Measurements from ENCODE around the gene PHYKPL. TPM values are rescaled to one million over a fixed set of nuclear protein-coding genes. Genes with fewer than 3 reads are reported as not detected.
"Not testable (repeated sequence)": the region's sequence is repeated elsewhere in the genome, so short reads cannot be mapped to it uniquely, and the experiment has no call there.

The PHYKPL gene
- total RNA-seq, 1 donor from 2014 or later: 55.7 TPM

DNA sequence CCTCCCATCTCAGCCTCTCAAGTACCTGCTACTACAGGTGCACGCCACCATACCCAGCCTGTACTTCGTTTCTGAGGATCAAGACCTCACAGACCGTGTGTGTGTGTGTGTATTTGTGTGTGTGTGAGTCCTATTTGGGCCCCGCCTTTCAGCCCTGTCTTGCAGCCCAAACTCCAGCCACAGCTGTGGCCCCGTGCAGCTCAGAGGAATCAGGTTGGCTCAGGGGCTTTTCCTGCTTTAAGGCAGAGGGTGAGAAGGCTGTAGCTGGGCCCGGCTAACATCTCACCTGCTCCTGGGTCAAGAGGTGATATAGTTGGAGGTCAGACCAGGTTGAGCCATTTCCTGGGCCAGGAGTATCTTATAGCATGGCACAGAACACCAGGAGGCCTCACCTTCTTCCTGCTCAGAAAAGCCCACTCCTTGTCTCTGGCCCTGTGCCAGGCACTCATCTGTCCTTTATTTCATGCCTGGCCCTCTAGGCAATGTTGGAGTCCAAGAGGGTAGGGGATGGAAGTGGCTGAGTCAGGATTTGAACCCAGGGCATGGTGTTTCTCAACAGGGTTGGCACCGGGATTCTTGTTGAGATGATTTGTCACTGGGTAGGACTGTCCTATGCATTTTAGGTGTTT is 1.6 kb upstream of the PHYKPL start:
- DNase-seq (ENCODE audit: low read depth, low spot score): no peak
- peak overlapping the region; percentile 90 for H3K4me3 Mint-ChIP-seq
- H3K4me1 Mint-ChIP-seq: peaks cover 25% of the 10 kb centered on the region
- peaks cover 4% of the 10 kb centered on the region for H3K27me3 Mint-ChIP-seq (ENCODE audit: low read depth)
- H3K27ac Mint-ChIP-seq (ENCODE audit: unreplicated experiment): no peak overlapping the region
- no peaks in the 10 kb centered on the region for H3K9me3 Mint-ChIP-seq
- H3K36me3 Mint-ChIP-seq (ENCODE audit: low read depth): peaks cover 6% of the 10 kb centered on the region
- no peak for TF ChIP-seq CTCF (conservative IDR thresholded peaks at IDR 0.05)

GRCh38 chr5:178232920-178233429 is 373 bp upstream of the PHYKPL start:
- peaks cover 13% of the 10 kb centered on the region for H3K36me3 Mint-ChIP-seq (ENCODE audit: low read depth)
- no peaks in the 10 kb centered on the region for H3K9me3 Mint-ChIP-seq
- peaks cover 4% of the 10 kb centered on the region for H3K27me3 Mint-ChIP-seq (ENCODE audit: low read depth)
- TF ChIP-seq CTCF (conservative IDR thresholded peaks at IDR 0.05): no peak
- peak overlapping the region; percentile 90 for H3K4me3 Mint-ChIP-seq
- no peak for DNase-seq (ENCODE audit: low read depth, low spot score)
- H3K4me1 Mint-ChIP-seq: peaks cover 26% of the 10 kb centered on the region
- H3K27ac Mint-ChIP-seq (ENCODE audit: unreplicated experiment): peak overlapping the region; percentile 81

- H3K36me3 Mint-ChIP-seq (ENCODE audit: low read depth): peaks cover 27% of the 10 kb centered on the region
- H3K27ac Mint-ChIP-seq (ENCODE audit: unreplicated experiment): peak overlapping the region; percentile 12
- no peak for TF ChIP-seq CTCF (conservative IDR thresholded peaks at IDR 0.05)
- H3K9me3 Mint-ChIP-seq: no peaks in the 10 kb centered on the region
- no peak for DNase-seq (ENCODE audit: low read depth, low spot score)
- H3K27me3 Mint-ChIP-seq (ENCODE audit: low read depth): peaks cover 4% of the 10 kb centered on the region
- peaks cover 26% of the 10 kb centered on the region for H3K4me1 Mint-ChIP-seq
- peak overlapping the region; percentile 84 for H3K4me3 Mint-ChIP-seq
Measured at GRCh38 chr5:178231539-178232123, 971 bp downstream of the PHYKPL start.

DNA sequence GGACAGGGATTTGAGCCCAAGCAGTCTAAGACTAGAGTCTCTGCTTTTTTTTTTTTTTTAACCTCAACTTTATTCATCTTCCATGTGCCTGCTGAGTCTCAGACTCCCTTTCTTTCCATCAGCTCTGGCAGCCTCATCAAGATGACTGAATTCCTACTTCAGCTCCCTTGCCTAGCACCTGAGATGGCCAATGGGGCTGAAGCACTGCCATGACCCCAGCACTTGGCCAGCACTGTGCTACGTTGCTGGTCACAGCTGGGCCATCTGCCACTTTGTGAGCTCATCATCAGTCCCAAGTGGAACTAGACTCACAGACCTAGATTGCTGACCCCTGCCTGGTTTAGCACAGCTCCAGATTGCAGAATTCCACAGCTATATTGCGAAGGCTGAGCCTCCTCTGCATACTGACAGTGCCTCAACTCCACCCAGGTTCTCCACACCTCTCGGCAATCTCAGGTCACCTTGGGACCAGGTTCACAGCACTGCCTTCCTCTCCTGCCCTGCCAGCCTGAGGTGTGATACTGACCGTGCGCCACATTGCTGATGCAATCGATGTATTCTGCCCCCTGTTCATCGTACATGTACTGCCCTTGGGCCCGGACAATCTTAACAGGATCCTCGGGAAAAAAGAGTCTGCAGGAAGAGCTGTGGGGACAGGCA is 1.6 kb downstream of the PHYKPL start:
- peak overlapping the region; percentile 39 for H3K27ac Mint-ChIP-seq (ENCODE audit: unreplicated experiment)

DNA sequence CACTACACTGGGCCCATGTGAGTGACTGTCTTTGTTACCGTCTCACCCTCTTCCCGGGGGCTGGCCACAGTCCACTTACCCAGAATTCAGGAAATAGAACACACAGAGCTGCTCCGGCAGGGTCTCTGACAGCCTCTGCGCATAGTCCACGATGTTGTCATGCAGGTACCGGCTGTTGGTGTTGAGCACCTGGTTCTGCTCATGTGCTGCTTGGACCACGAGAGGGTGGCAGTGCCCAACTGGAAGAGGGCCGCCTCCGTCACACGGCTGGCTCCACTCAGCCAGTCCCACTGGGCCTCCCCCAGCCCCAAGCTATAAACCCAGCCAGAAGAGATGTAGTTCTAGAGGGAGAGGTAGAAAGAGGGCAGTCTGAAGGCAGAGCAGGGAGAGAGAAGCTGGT is 2.7 kb downstream of the PHYKPL start:
- Mint-ChIP-seq H3K4me1 (peaks cover 22% of the 10 kb centered on the region), H3K27ac (ENCODE audit: unreplicated experiment) (no peak overlapping the region), H3K27me3 (ENCODE audit: low read depth) (peaks cover under 1% of the 10 kb centered on the region), H3K36me3 (ENCODE audit: low read depth) (peaks cover 31% of the 10 kb centered on the region), H3K4me3 (peak overlapping the region; percentile 84), H3K9me3 (no peaks in the 10 kb centered on the region)
- TF ChIP-seq CTCF (conservative IDR thresholded peaks at IDR 0.05): no peak
- DNase-seq (ENCODE audit: low read depth, low spot score): no peak

More for the DNA sequence above, 1.6 kb downstream of the PHYKPL start:
- Mint-ChIP-seq H3K36me3 (ENCODE audit: low read depth) (peaks cover 30% of the 10 kb centered on the region), H3K9me3 (no peaks in the 10 kb centered on the region), H3K4me1 (peaks cover 26% of the 10 kb centered on the region), H3K4me3 (peak overlapping the region; percentile 84), H3K27me3 (ENCODE audit: low read depth) (peaks cover 4% of the 10 kb centered on the region)
- no peak for DNase-seq (ENCODE audit: low read depth, low spot score)
- no peak for TF ChIP-seq CTCF (conservative IDR thresholded peaks at IDR 0.05)

- H3K27me3 Mint-ChIP-seq (ENCODE audit: low read depth); DNase-seq (ENCODE audit: low read depth, low spot score); H3K9me3 Mint-ChIP-seq: not testable (repeated sequence)
- H3K27ac Mint-ChIP-seq (ENCODE audit: unreplicated experiment): peak overlapping the region; percentile 40
- H3K36me3 Mint-ChIP-seq (ENCODE audit: low read depth): peaks cover 32% of the 10 kb centered on the region
- H3K4me3 Mint-ChIP-seq: peak overlapping the region; percentile 84
- H3K4me1 Mint-ChIP-seq: peaks cover 19% of the 10 kb centered on the region
Measured at GRCh38 chr5:178229111-178229510, 3.5 kb downstream of the PHYKPL start.
